ENCODE measurements around the gene ALPK3.
"Not testable (repeated sequence)": the region's sequence is repeated elsewhere in the genome, so short reads cannot be mapped to it uniquely, and the experiment has no call there.

The ALPK3 gene

GRCh38 chr15:84840741-84841429 is 23.7 kb downstream of the ALPK3 start:
- in situ Hi-C loops (cut with MboI; ENCODE audit: low sequenced_read_pairs) = no loop called here

GRCh38 chr15:84842781-84843180 is 25.6 kb downstream of the ALPK3 start:
- in situ Hi-C loops (cut with MboI; ENCODE audit: low sequenced_read_pairs) = no loop called here

- in situ Hi-C loops (cut with MboI; ENCODE audit: low sequenced_read_pairs) = no loop called here
Measured at GRCh38 chr15:84844964-84845363, 27.8 kb downstream of the ALPK3 start.

- in situ Hi-C loops (cut with MboI; ENCODE audit: low sequenced_read_pairs) = not testable (repeated sequence)
Measured at GRCh38 chr15:84845631-84846030, 28.5 kb downstream of the ALPK3 start.

- in situ Hi-C loops (cut with MboI; ENCODE audit: low sequenced_read_pairs) = no loop called here
Measured at GRCh38 chr15:84846269-84846668, 29.1 kb downstream of the ALPK3 start.

GRCh38 chr15:84847382-84847781 is 30.2 kb downstream of the ALPK3 start:
- in situ Hi-C loops (cut with MboI; ENCODE audit: low sequenced_read_pairs) = no loop called here

GRCh38 chr15:84852212-84852611 is 35.1 kb downstream of the ALPK3 start:
- in situ Hi-C loops (cut with MboI; ENCODE audit: low sequenced_read_pairs) = loop anchor here (10.0 kb wide), 1 partner anchor 63 kb away; no protein-coding TSS in a partner anchor

GRCh38 chr15:84855136-84855535 is 38.0 kb downstream of the ALPK3 start:
- in situ Hi-C loops (cut with MboI; ENCODE audit: low sequenced_read_pairs) = loop anchor here (10.0 kb wide), 1 partner anchor 60 kb away; no protein-coding TSS in a partner anchor

- in situ Hi-C loops (cut with MboI; ENCODE audit: low sequenced_read_pairs) = loop anchor here (10.0 kb wide), 1 partner anchor 59 kb away; no protein-coding TSS in a partner anchor
Measured at GRCh38 chr15:84855765-84856164, 38.6 kb downstream of the ALPK3 start.

GRCh38 chr15:84856731-84857417 is 39.7 kb downstream of the ALPK3 start:
- in situ Hi-C loops (cut with MboI; ENCODE audit: low sequenced_read_pairs) = loop anchor here (10.0 kb wide), 1 partner anchor 58 kb away; no protein-coding TSS in a partner anchor

GRCh38 chr15:84857418-84858004 is 40.4 kb downstream of the ALPK3 start:
- in situ Hi-C loops (cut with MboI; ENCODE audit: low sequenced_read_pairs) = loop anchor here (10.0 kb wide), 1 partner anchor 57 kb away; no protein-coding TSS in a partner anchor

GRCh38 chr15:84858231-84858630 is 41.1 kb downstream of the ALPK3 start:
- in situ Hi-C loops (cut with MboI; ENCODE audit: low sequenced_read_pairs) = loop anchor here (10.0 kb wide), 1 partner anchor 57 kb away; no protein-coding TSS in a partner anchor

- in situ Hi-C loops (cut with MboI; ENCODE audit: low sequenced_read_pairs) = loop anchor here (10.0 kb wide), 1 partner anchor 56 kb away; no protein-coding TSS in a partner anchor
Measured at GRCh38 chr15:84859144-84859543, 42.0 kb downstream of the ALPK3 start.

GRCh38 chr15:84859651-84860050 is 42.5 kb downstream of the ALPK3 start:
- in situ Hi-C loops (cut with MboI; ENCODE audit: low sequenced_read_pairs) = loop anchor here (10.0 kb wide), 1 partner anchor 55 kb away; no protein-coding TSS in a partner anchor

- in situ Hi-C loops (cut with MboI; ENCODE audit: low sequenced_read_pairs) = no loop called here
Measured at GRCh38 chr15:84861781-84862180, 44.6 kb downstream of the ALPK3 start.

- in situ Hi-C loops (cut with MboI; ENCODE audit: low sequenced_read_pairs) = no loop called here
Measured at GRCh38 chr15:84862214-84862975, 45.2 kb downstream of the ALPK3 start.

- in situ Hi-C loops (cut with MboI; ENCODE audit: low sequenced_read_pairs) = no loop called here
Measured at GRCh38 chr15:84863565-84864443, 46.6 kb downstream of the ALPK3 start.

- in situ Hi-C loops (cut with MboI; ENCODE audit: low sequenced_read_pairs) = no loop called here
Measured at GRCh38 chr15:84864444-84864795, 47.3 kb downstream of the ALPK3 start.

- in situ Hi-C loops (cut with MboI; ENCODE audit: low sequenced_read_pairs) = no loop called here
Measured at GRCh38 chr15:84865074-84865569, 48.0 kb downstream of the ALPK3 start.

Data from HL-60/S4 (cell line).